Esophagus muscularis mucosa (tissue), 4 donors: ENCODE measurements around the gene ARV1. TPM values are rescaled to one million over a fixed set of nuclear protein-coding genes. Genes with fewer than 3 reads are reported as not detected.

ENCODE experiments used
- DNase-seq: peaks from one replicate; pipeline ENCODE4 v3.0.0-alpha.2; 2017; ENCODE audit errors: extremely low spot score
- H3K27ac ChIP-seq, 4 donors: fragments of 200-600 bp; sonication (generic); replicated peaks in 1 of 4; 1 replicate in 3 of 4; 2 replicates in 1 of 4; pipeline ENCODE4 v1.5.1; 2016 to 2019; ENCODE audit warnings: mild to moderate bottlenecking in 1 of 4
- H3K27me3 ChIP-seq, 4 donors: fragments of 200-600 bp; sonication (generic); one replicate each; pipeline versions ENCODE4 v1.5.1 to v1.6.0; 2016 to 2019
- H3K36me3 ChIP-seq, 4 donors: fragments of 200-600 bp; sonication (generic); one replicate each; pipeline ENCODE4 v1.5.1; 2016 to 2019
- H3K4me1 ChIP-seq, 4 donors: fragments of 200-600 bp; sonication (generic); one replicate each; pipeline ENCODE4 v1.5.1; 2016 to 2019
- H3K4me3 ChIP-seq, 4 donors: fragments of 200-600 bp; sonication (generic); 1 replicate in 2 of 4; 2 replicates in 2 of 4; pipeline ENCODE4 v1.5.1; 2016 to 2019; ENCODE audit warnings: mild to moderate bottlenecking in 4 of 4, moderate library complexity in 1 of 4
- H3K9me3 ChIP-seq, 4 donors: fragments of 200-600 bp; sonication (generic); 1 replicate in 3 of 4; 2 replicates in 1 of 4; pipeline ENCODE4 v1.5.1; 2016 to 2019
- CTCF ChIP-seq, 3 experiments: fragments of 200-600 bp in 2 of 3; fragments of 450-650 bp in 1 of 3; sonication (generic) in 2 of 3; IDR thresholded peaks; one replicate each; pipeline ENCODE4 v1.5.1; 2017 to 2019; ENCODE audit warnings: antibody characterized with exemption in 3 of 3, mild to moderate bottlenecking in 2 of 3, moderate library complexity in 1 of 3
- EP300 ChIP-seq: sonication (generic); formaldehyde crosslinking; IDR thresholded peaks from one replicate; pipeline ENCODE4 v1.6.1; 2017; ENCODE audit warnings: antibody characterized with exemption
- POLR2A ChIP-seq: fragments of 450-650 bp; IDR thresholded peaks from one replicate; pipeline ENCODE4 v1.6.1; 2017; ENCODE audit warnings: antibody characterized with exemption, moderate library complexity, mild to moderate bottlenecking, low read depth
- POLR2AphosphoS5 ChIP-seq, 2 donors: sonication (generic); formaldehyde crosslinking; IDR thresholded peaks; one replicate each; pipeline ENCODE4 v1.6.1; 2017; ENCODE audit warnings: antibody characterized with exemption in 2 of 2
- WGBS: methylation state at CpG from one replicate; pipeline ENCODE4 v1.1.5; 2018; 5-methylcytosine and 5-hydroxymethylcytosine counted together
- intact Hi-C: fragments of 100-400 bp; cut with DNase I; formaldehyde crosslinking; loops from one replicate; pipeline ENCODE4 v1.15.1; 2023
- total RNA-seq, 4 donors: library from RNA; depleted of rRNA; stranded (reverse); fragments of >200 nt; gene quantifications; one replicate each; pipeline versions ENCODE4 v1.1.0 to v1.2.1, GENCODE V29; 2016

Gene ARV1
- total RNA-seq, 4 donors from 2014 or later = 14.9 to 21.6 (median 18.8) TPM

GRCh38 chr1:231035799-231036198, 56.9 kb downstream of the ARV1 start:
- intact Hi-C loops = no loop called here
- peaks cover 14 to 24% (median 21%) of the 10 kb centered on the region in 4 donors for H3K4me1 ChIP-seq

GRCh38 chr1:231036416-231036815, 57.5 kb downstream of the ARV1 start:
- no peak overlapping the region for H3K27ac ChIP-seq
- H3K36me3 ChIP-seq = no peaks in the 10 kb centered on the region
- 70% methylated on average over 5 of the region's 5 CpGs for WGBS
- intact Hi-C loops = no loop called here
- peaks cover 16 to 30% (median 25%) of the 10 kb centered on the region in 4 donors for H3K4me1 ChIP-seq
- DNase-seq = no peak
- TF ChIP-seq POLR2AphosphoS5 (IDR thresholded peaks at IDR 0.05) (no peak), EP300 (no peak), CTCF (IDR thresholded peaks at IDR 0.05) (no peak), POLR2A (no peak)
- no peak overlapping the region for H3K4me3 ChIP-seq
- peaks cover 0 to 59% (median 26%) of the 10 kb centered on the region in 4 donors for H3K27me3 ChIP-seq
- H3K9me3 ChIP-seq = no peaks in the 10 kb centered on the region

More at GRCh38 chr1:231035799-231036198, 56.9 kb downstream of the ARV1 start:
- no peaks in the 10 kb centered on the region for H3K9me3 ChIP-seq
- WGBS = 100% methylated on average over 1 of the region's 1 CpG
- TF ChIP-seq POLR2AphosphoS5 (IDR thresholded peaks at IDR 0.05) (no peak), CTCF (IDR thresholded peaks at IDR 0.05) (no peak), EP300 (no peak)
- peaks cover 0 to 55% (median 24%) of the 10 kb centered on the region in 4 donors for H3K27me3 ChIP-seq
- no peak for DNase-seq
- no peak overlapping the region for H3K4me3 ChIP-seq
- H3K36me3 ChIP-seq = no peaks in the 10 kb centered on the region
- no peak overlapping the region for H3K27ac ChIP-seq

- H3K27ac ChIP-seq = no peak overlapping the region
- DNase-seq = no peak
- TF ChIP-seq EP300 = no peak
- no peak for TF ChIP-seq CTCF (IDR thresholded peaks at IDR 0.05)
- no peak for TF ChIP-seq POLR2A
- H3K36me3 ChIP-seq = no peaks in the 10 kb centered on the region
- no peaks in the 10 kb centered on the region for H3K9me3 ChIP-seq
- WGBS = 80% methylated on average over 13 of the region's 13 CpGs
- intact Hi-C loops = no loop called here
- H3K27me3 ChIP-seq = peaks cover 0 to 66% (median 26%) of the 10 kb centered on the region in 4 donors
- H3K4me3 ChIP-seq = no peak overlapping the region
- peaks cover 16 to 30% (median 25%) of the 10 kb centered on the region in 4 donors for H3K4me1 ChIP-seq
Observed at GRCh38 chr1:231037585-231038517, 59.0 kb downstream of the ARV1 start.

GRCh38 chr1:231039161-231040018, 60.5 kb downstream of the ARV1 start:
- H3K4me3 ChIP-seq = peak overlapping the region; percentile 64 to 81 (median 67)
- DNase-seq = no peak
- 3% methylated on average over 53 of the region's 91 CpGs for WGBS
- H3K9me3 ChIP-seq = peaks cover 0 to 2% (median under 1%) of the 10 kb centered on the region in 4 donors
- H3K4me1 ChIP-seq = peaks cover 16 to 30% (median 25%) of the 10 kb centered on the region in 4 donors
- TF ChIP-seq CTCF (IDR thresholded peaks at IDR 0.05) = no peak
- TF ChIP-seq POLR2A = no peak
- TF ChIP-seq POLR2AphosphoS5 (IDR thresholded peaks at IDR 0.05) = no peak
- no peak for TF ChIP-seq EP300
- peaks cover 0 to 63% (median 24%) of the 10 kb centered on the region in 4 donors for H3K27me3 ChIP-seq
- intact Hi-C loops = no loop called here
- H3K36me3 ChIP-seq = no peaks in the 10 kb centered on the region
- peak overlapping the region in 3 of 4 donors; percentile 20 to 44 (median 43) for H3K27ac ChIP-seq
